Cerebellar nuclear complex (tissue), 1 donor: ENCODE results near the gene TUBA1C.
"Not testable (repeated sequence)": the region's sequence is repeated elsewhere in the genome, so short reads cannot be mapped to it uniquely, and the experiment has no call there.

Source experiments
- DNase-seq, 2 experiments: peaks; one replicate each; lab custom pipeline; 2025; lab: John Stamatoyannopoulos, UW

TUBA1C gene

GRCh38 chr12:49264873-49265792 lies at the start of gene TUBA1C:
Gene TUBA1C, plus strand, starts transcription at chr12:49265082. Its CDS starts 100 bp downstream, at chr12:49265182.
- no peak for DNase-seq

GRCh38 chr12:49219417-49220026 lies 45.4 kb upstream of the TUBA1C start:
- no peak for DNase-seq

- no peak for DNase-seq
Observed at GRCh38 chr12:49220972-49221371, 43.9 kb upstream of the TUBA1C start.

GRCh38 chr12:49223122-49223521 lies 41.8 kb upstream of the TUBA1C start:
- no peak for DNase-seq

GRCh38 chr12:49223590-49224369 lies 41.1 kb upstream of the TUBA1C start:
- no peak for DNase-seq

- no peak for DNase-seq
Observed at GRCh38 chr12:49225576-49226166, 39.2 kb upstream of the TUBA1C start.

GRCh38 chr12:49227713-49228112 lies 37.2 kb upstream of the TUBA1C start:
- no peak for DNase-seq

- DNase-seq = no peak
Observed at GRCh38 chr12:49228653-49229052, 36.2 kb upstream of the TUBA1C start.

GRCh38 chr12:49230176-49230804 lies 34.6 kb upstream of the TUBA1C start:
- no peak for DNase-seq

GRCh38 chr12:49230805-49231194 lies 34.1 kb upstream of the TUBA1C start:
- no peak for DNase-seq

GRCh38 chr12:49231878-49232655 lies 32.8 kb upstream of the TUBA1C start:
- DNase-seq = no peak

- no peak for DNase-seq
Observed at GRCh38 chr12:49232940-49233841, 31.7 kb upstream of the TUBA1C start.

GRCh38 chr12:49233842-49234526 lies 30.9 kb upstream of the TUBA1C start:
- peak; percentile 46 to 54 for DNase-seq

GRCh38 chr12:49236423-49236822 lies 28.5 kb upstream of the TUBA1C start:
- DNase-seq = no peak

GRCh38 chr12:49243631-49244030 lies 21.3 kb upstream of the TUBA1C start:
- no peak for DNase-seq

GRCh38 chr12:49244176-49244575 lies 20.7 kb upstream of the TUBA1C start:
- no peak for DNase-seq

GRCh38 chr12:49251357-49251756 lies 13.5 kb upstream of the TUBA1C start:
- DNase-seq = no peak

- no peak for DNase-seq
Observed at GRCh38 chr12:49253033-49253623, 11.8 kb upstream of the TUBA1C start.

GRCh38 chr12:49255456-49255855 lies 9.4 kb upstream of the TUBA1C start:
- DNase-seq = not testable (repeated sequence)
